BLaER1 treated with 17β-estradiol and CSF1 and Interleukin-3, amounts not matched to agents 10 nM and 100 nM (cell line): Measurements from ENCODE around the gene GGN.
"Not testable (repeated sequence)": the region's sequence is repeated elsewhere in the genome, so short reads cannot be mapped to it uniquely, and the experiment has no call there.

Experiments used
- H3K27ac ChIP-seq, 11 experiments: shearing (Covaris generic); formaldehyde crosslinking; 2 replicates each; pipeline ENCODE4 v1.8.1; 2022
- H3K27me3 ChIP-seq, 11 experiments: shearing (Covaris generic); formaldehyde crosslinking; 2 replicates each; pipeline ENCODE4 v1.8.1; 2022
- H3K36me3 ChIP-seq, 11 experiments: shearing (Covaris generic); formaldehyde crosslinking; 2 replicates each; pipeline ENCODE4 v1.8.1; 2022
- H3K4me1 ChIP-seq, 10 experiments: shearing (Covaris generic); formaldehyde crosslinking; 2 replicates each; pipeline ENCODE4 v1.8.1; 2022
- H3K4me2 ChIP-seq, 11 experiments: shearing (Covaris generic); formaldehyde crosslinking; 2 replicates each; pipeline ENCODE4 v1.8.1; 2022
- H3K4me3 ChIP-seq, 10 experiments: shearing (Covaris generic); formaldehyde crosslinking; 2 replicates each; pipeline ENCODE4 v1.8.1; 2022
- H3K9ac ChIP-seq, 11 experiments: shearing (Covaris generic); formaldehyde crosslinking; 2 replicates each; pipeline ENCODE4 v1.8.1; 2022
- H3K9me3 ChIP-seq, 11 experiments: shearing (Covaris generic); formaldehyde crosslinking; replicated peaks in 1 of 11; 2 replicates each; pipeline ENCODE4 v1.8.1; 2022
- H4K20me1 ChIP-seq, 11 experiments: shearing (Covaris generic); formaldehyde crosslinking; 2 replicates each; pipeline ENCODE4 v1.8.1; 2022
- Cebpa-rat ChIP-seq, 11 experiments: shearing (Covaris generic); IDR thresholded peaks; 2 replicates each; pipeline ENCODE4 v1.8.1; 2022

GGN gene

GRCh38 chr19:38350883-38351282, 37.0 kb downstream of the GGN start:
- Histone ChIP-seq H4K20me1 (no peaks in the 10 kb centered on the region), H3K9me3 (no peaks in the 10 kb centered on the region), H3K36me3 (no peaks in the 10 kb centered on the region), H3K9ac (no peak overlapping the region), H3K27ac (no peak overlapping the region), H3K27me3 (no peaks in the 10 kb centered on the region), H3K4me2 (no peak overlapping the region), H3K4me3 (no peak overlapping the region), H3K4me1 (peaks cover 0 to 17% (median 12%) of the 10 kb centered on the region in 10 experiments; a peak in 14 of 20 replicates)
- TF ChIP-seq Cebpa-rat (IDR thresholded peaks at IDR 0.05) = no peak

- Histone ChIP-seq H3K27ac (no peak overlapping the region), H3K36me3 (no peaks in the 10 kb centered on the region; a peak in 2 of 22 replicates), H3K9ac (no peak overlapping the region), H3K27me3 (no peaks in the 10 kb centered on the region), H3K4me2 (no peak overlapping the region), H4K20me1 (no peaks in the 10 kb centered on the region), H3K4me1 (peaks cover 0 to 4% (median 2%) of the 10 kb centered on the region in 10 experiments; a peak in 13 of 20 replicates), H3K4me3 (no peak overlapping the region), H3K9me3 (no peaks in the 10 kb centered on the region)
- no peak for TF ChIP-seq Cebpa-rat (IDR thresholded peaks at IDR 0.05)
Observed at GRCh38 chr19:38346837-38347236, 41.0 kb downstream of the GGN start.

- Histone ChIP-seq H3K4me3 (no peak overlapping the region), H3K4me2 (no peak overlapping the region), H3K27ac (no peak overlapping the region), H3K36me3 (no peaks in the 10 kb centered on the region; a peak in 2 of 22 replicates), H4K20me1 (no peaks in the 10 kb centered on the region; a peak in 1 of 22 replicates), H3K9me3 (no peaks in the 10 kb centered on the region), H3K9ac (no peak overlapping the region), H3K4me1 (peaks cover 6 to 10% (median 9%) of the 10 kb centered on the region in 10 experiments; a peak in 19 of 20 replicates), H3K27me3 (no peaks in the 10 kb centered on the region)
- no peak for TF ChIP-seq Cebpa-rat (IDR thresholded peaks at IDR 0.05)
Observed at GRCh38 chr19:38340927-38341326, 46.9 kb downstream of the GGN start.

GRCh38 chr19:38339011-38339410, 48.8 kb downstream of the GGN start:
- not testable (repeated sequence) for H3K9ac ChIP-seq, H4K20me1 ChIP-seq, H3K4me3 ChIP-seq, H3K9me3 ChIP-seq, H3K27ac ChIP-seq, H3K27me3 ChIP-seq, H3K36me3 ChIP-seq, H3K4me2 ChIP-seq
- peaks cover 8 to 15% (median 13%) of the 10 kb centered on the region in 10 experiments; a peak in 19 of 20 replicates for H3K4me1 ChIP-seq

GRCh38 chr19:38337360-38337653, 50.5 kb downstream of the GGN start:
- peak overlapping the region; percentile 67 to 83 (median 75) for H3K4me3 ChIP-seq
- no peaks in the 10 kb centered on the region for H3K36me3 ChIP-seq
- peaks cover 8 to 15% (median 13%) of the 10 kb centered on the region in 10 experiments; a peak in 19 of 20 replicates for H3K4me1 ChIP-seq
- peak overlapping the region in 7 of 11 experiments; percentile 26 to 75 (median 52); a peak in 10 of 22 replicates for H3K9ac ChIP-seq
- H3K27me3 ChIP-seq = no peaks in the 10 kb centered on the region
- peak overlapping the region; percentile 84 to 98 (median 92) for H3K4me2 ChIP-seq
- H4K20me1 ChIP-seq = no peaks in the 10 kb centered on the region; a peak in 1 of 22 replicates
- TF ChIP-seq Cebpa-rat (IDR thresholded peaks at IDR 0.05) = no peak
- no peaks in the 10 kb centered on the region for H3K9me3 ChIP-seq
- H3K27ac ChIP-seq = no peak overlapping the region

GRCh38 chr19:38336638-38337359, 51.0 kb downstream of the GGN start:
- Histone ChIP-seq H3K4me2 (peak overlapping the region; percentile 84 to 98 (median 92)), H3K27me3 (no peaks in the 10 kb centered on the region), H3K4me1 (peaks cover 8 to 15% (median 13%) of the 10 kb centered on the region in 10 experiments; a peak in 19 of 20 replicates), H3K9me3 (no peaks in the 10 kb centered on the region), H4K20me1 (no peaks in the 10 kb centered on the region; a peak in 1 of 22 replicates), H3K36me3 (peaks cover 0 to 1% (median 0%) of the 10 kb centered on the region in 11 experiments; a peak in 3 of 22 replicates), H3K9ac (peak overlapping the region; percentile 55 to 77 (median 74)), H3K4me3 (peak overlapping the region; percentile 67 to 83 (median 75)), H3K27ac (peak overlapping the region; percentile 49 to 79 (median 66); a peak in 20 of 22 replicates)
- TF ChIP-seq Cebpa-rat (IDR thresholded peaks at IDR 0.05) = no peak

- H3K36me3 ChIP-seq = peaks cover 0 to 8% (median 5%) of the 10 kb centered on the region in 11 experiments; a peak in 12 of 22 replicates
- peak overlapping the region; percentile 49 to 79 (median 71); a peak in 20 of 22 replicates for H3K27ac ChIP-seq
- TF ChIP-seq Cebpa-rat (IDR thresholded peaks at IDR 0.05) = no peak
- peak overlapping the region; percentile 55 to 77 (median 74) for H3K9ac ChIP-seq
- peaks cover 0 to under 1% (median 0%) of the 10 kb centered on the region in 11 experiments; a peak in 1 of 22 replicates for H4K20me1 ChIP-seq
- no peaks in the 10 kb centered on the region for H3K9me3 ChIP-seq
- H3K4me2 ChIP-seq = peak overlapping the region; percentile 84 to 98 (median 92)
- peaks cover 8 to 15% (median 13%) of the 10 kb centered on the region in 10 experiments; a peak in 19 of 20 replicates for H3K4me1 ChIP-seq
- peak overlapping the region; percentile 67 to 83 (median 75) for H3K4me3 ChIP-seq
- H3K27me3 ChIP-seq = no peaks in the 10 kb centered on the region
Observed at GRCh38 chr19:38335949-38336637, 51.7 kb downstream of the GGN start.
